Measurements from ENCODE around the gene GOLGA2. TPM values are rescaled to one million over a fixed set of nuclear protein-coding genes. Genes with fewer than 3 reads are reported as not detected.

The GOLGA2 gene
- total RNA-seq, 2 experiments from 2014 or later = 28.2 to 58.2 TPM

DNA sequence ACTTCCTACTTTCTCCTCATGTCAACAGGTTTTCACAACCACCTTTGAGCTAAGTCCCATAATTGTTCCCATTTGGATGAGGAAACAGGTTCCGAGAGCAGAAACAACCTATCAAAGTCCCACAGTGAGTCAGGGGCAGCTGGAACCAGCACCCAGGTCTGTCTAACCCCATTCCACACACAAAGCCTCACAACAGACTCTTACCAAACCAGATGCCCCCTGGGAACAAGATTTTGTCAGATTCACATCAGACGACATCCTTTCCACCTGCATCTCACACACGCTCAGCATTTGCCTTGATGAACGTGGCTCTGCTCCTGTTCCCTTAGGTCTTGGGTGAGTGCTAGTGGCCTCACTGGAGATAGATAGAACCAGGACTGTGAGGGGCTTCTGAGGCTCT is 17.3 kb upstream of the GOLGA2 start:
- H4K20me1 ChIP-seq (ENCODE audit: insufficient read depth, low read length) = no peaks in the 10 kb centered on the region
- CTCF ChIA-PET (ENCODE audit: unreplicated experiment) = no interaction called here
- TF ChIP-seq, protein P1, sequence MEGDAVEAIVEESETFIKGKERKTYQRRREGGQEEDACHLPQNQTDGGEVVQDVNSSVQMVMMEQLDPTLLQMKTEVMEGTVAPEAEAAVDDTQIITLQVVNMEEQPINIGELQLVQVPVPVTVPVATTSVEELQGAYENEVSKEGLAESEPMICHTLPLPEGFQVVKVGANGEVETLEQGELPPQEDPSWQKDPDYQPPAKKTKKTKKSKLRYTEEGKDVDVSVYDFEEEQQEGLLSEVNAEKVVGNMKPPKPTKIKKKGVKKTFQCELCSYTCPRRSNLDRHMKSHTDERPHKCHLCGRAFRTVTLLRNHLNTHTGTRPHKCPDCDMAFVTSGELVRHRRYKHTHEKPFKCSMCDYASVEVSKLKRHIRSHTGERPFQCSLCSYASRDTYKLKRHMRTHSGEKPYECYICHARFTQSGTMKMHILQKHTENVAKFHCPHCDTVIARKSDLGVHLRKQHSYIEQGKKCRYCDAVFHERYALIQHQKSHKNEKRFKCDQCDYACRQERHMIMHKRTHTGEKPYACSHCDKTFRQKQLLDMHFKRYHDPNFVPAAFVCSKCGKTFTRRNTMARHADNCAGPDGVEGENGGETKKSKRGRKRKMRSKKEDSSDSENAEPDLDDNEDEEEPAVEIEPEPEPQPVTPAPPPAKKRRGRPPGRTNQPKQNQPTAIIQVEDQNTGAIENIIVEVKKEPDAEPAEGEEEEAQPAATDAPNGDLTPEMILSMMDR (conservative IDR thresholded peaks at IDR 0.05; ENCODE audit: low read length) = no peak
- TF ChIP-seq EZH2phosphoT487 (IDR thresholded peaks at IDR 0.05; ENCODE audit: borderline replicate concordance, low read depth, low read length) = no peak
- H3K36me3 ChIP-seq (ENCODE audit: insufficient read depth, low read length) = no peaks in the 10 kb centered on the region
- 0 out of 2 replicates have a peak overlapping the region, but pooled peaks have one; percentile 51 for H2AFZ ChIP-seq (ENCODE audit: low read length)
- H3K4me2 ChIP-seq (ENCODE audit: low read length) = peak overlapping the region; percentile 43
- H3K4me3 ChIP-seq (ENCODE audit: low read depth, low read length, poor library complexity, severe bottlenecking) = no peak overlapping the region
- peak; percentile 58 for DNase-seq (ENCODE audit: low spot score)
- H3K9me2 ChIP-seq (ENCODE audit: insufficient read depth, low read length) = no peaks in the 10 kb centered on the region
- no TSS peak for BruUV-seq (replicated peaks)
- H3K4me1 ChIP-seq (ENCODE audit: insufficient read depth, low read length, poor library complexity, severe bottlenecking) = peaks cover 8% of the 10 kb centered on the region
- intact Hi-C loops (cut with micrococcal nuclease; ENCODE audit: unreplicated experiment) = no loop called here
- no peak overlapping the region for H3K27ac ChIP-seq (ENCODE audit: low read depth, low read length, poor library complexity, severe bottlenecking)
- H3K79me2 ChIP-seq (ENCODE audit: insufficient read depth, low read depth, low read length) = no peaks in the 10 kb centered on the region
- POLR2A ChIA-PET = interaction anchor here (0.6 kb wide), 2 partner anchors 101 to 805 kb away, joined by 3 read pairs; no protein-coding TSS in a partner anchor
- H3K9me3 ChIP-seq (ENCODE audit: low read length) = no peaks in the 10 kb centered on the region

DNA sequence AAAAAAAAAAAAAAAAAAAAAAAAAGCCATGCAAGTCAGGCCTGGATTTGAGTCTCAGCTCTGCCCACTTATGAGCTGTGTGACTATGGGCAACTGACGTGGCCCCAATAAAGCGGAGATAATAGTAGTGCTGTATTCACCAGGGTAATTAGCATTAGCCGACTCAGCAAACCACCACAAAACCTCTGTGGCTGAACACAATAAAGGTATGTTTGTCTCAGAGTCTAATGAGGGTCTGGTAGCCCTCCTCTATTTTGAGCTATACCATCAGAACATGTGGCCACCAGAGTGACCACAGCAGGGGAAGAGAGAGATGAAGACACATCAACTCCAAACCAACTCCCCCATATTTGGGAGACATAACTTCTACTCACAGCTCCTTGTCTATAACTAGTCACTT is 16.2 kb upstream of the GOLGA2 start:
- Histone ChIP-seq H3K36me3 (ENCODE audit: insufficient read depth, low read length) (no peaks in the 10 kb centered on the region), H2AFZ (ENCODE audit: low read length) (no peak overlapping the region), H3K4me1 (ENCODE audit: insufficient read depth, low read length, poor library complexity, severe bottlenecking) (peaks cover 8% of the 10 kb centered on the region), H4K20me1 (ENCODE audit: insufficient read depth, low read length) (no peaks in the 10 kb centered on the region), H3K4me2 (ENCODE audit: low read length) (no peak overlapping the region), H3K9me2 (ENCODE audit: insufficient read depth, low read length) (no peaks in the 10 kb centered on the region), H3K4me3 (ENCODE audit: low read depth, low read length, poor library complexity, severe bottlenecking) (no peak overlapping the region), H3K79me2 (ENCODE audit: insufficient read depth, low read depth, low read length) (no peaks in the 10 kb centered on the region), H3K27ac (ENCODE audit: low read depth, low read length, poor library complexity, severe bottlenecking) (no peak overlapping the region), H3K9me3 (ENCODE audit: low read length) (no peaks in the 10 kb centered on the region)
- BruUV-seq (replicated peaks) = no TSS peak
- CTCF ChIA-PET (ENCODE audit: unreplicated experiment) = interaction anchor here (0.5 kb wide), 1 partner anchor 69 kb away, joined by 11 read pairs; no protein-coding TSS in a partner anchor
- POLR2A ChIA-PET = interaction anchor here (0.7 kb wide), 2 partner anchors 101 to 317 kb away, joined by 4 read pairs; no protein-coding TSS in a partner anchor
- no peak for TF ChIP-seq EZH2phosphoT487 (IDR thresholded peaks at IDR 0.05; ENCODE audit: borderline replicate concordance, low read depth, low read length)
- TF ChIP-seq, protein P1 (conservative IDR thresholded peaks at IDR 0.05; ENCODE audit: low read length) = no peak
- intact Hi-C loops (cut with micrococcal nuclease; ENCODE audit: unreplicated experiment) = no loop called here
- no peak for DNase-seq (ENCODE audit: low spot score)

DNA sequence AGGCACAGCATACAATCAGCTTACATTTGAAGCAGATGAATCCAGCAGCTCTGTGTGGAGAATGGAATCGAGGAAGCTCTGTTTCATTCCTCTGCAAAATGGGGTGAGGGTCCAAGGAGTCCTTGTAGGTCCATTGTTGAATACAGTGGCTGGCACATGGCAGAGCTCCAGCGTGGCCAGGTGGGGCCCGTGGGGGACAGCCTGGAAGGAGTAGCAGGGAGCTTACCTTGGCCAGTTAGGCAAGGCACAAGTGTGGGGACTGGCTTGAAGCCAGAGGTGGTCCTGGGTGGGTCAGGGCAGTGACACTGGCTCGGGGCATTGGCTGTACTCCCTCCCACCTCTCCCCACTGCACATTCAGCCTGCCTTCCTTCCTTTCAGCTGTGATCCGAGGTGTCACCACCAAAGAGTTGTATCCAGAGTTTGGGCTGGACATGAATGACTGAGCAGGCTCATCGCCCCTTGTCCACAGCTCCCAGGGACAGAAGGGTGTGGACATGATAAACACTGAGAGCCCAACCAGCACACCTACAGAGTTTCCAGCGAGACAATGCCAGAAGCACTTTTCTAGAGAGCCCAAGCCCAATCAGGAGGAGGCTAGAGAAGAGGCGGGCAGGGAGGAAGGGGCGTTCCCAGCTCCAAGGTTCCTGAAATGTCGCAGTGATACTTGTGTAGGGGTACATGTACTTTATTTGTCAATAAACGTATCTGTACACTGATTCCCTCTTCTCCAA is 12.6 kb upstream of the GOLGA2 start:
- H2AFZ ChIP-seq (ENCODE audit: low read length) = no peak overlapping the region
- no peaks in the 10 kb centered on the region for H3K9me2 ChIP-seq (ENCODE audit: insufficient read depth, low read length)
- POLR2A ChIA-PET = interaction anchor here (0.5 to 0.6 kb wide), 2 partner anchors 310 to 455 kb away, joined by 5 read pairs; no protein-coding TSS in a partner anchor
- DNase-seq (ENCODE audit: low spot score) = no peak
- H3K4me1 ChIP-seq (ENCODE audit: insufficient read depth, low read length, poor library complexity, severe bottlenecking) = peaks cover 21% of the 10 kb centered on the region
- no TSS peak for BruUV-seq (replicated peaks)
- no peaks in the 10 kb centered on the region for H4K20me1 ChIP-seq (ENCODE audit: insufficient read depth, low read length)
- H3K4me3 ChIP-seq (ENCODE audit: low read depth, low read length, poor library complexity, severe bottlenecking) = no peak overlapping the region
- CTCF ChIA-PET (ENCODE audit: unreplicated experiment) = no interaction called here
- H3K79me2 ChIP-seq (ENCODE audit: insufficient read depth, low read depth, low read length) = no peaks in the 10 kb centered on the region
- no peak overlapping the region for H3K27ac ChIP-seq (ENCODE audit: low read depth, low read length, poor library complexity, severe bottlenecking)
- H3K36me3 ChIP-seq (ENCODE audit: insufficient read depth, low read length) = no peaks in the 10 kb centered on the region
- no peak overlapping the region for H3K4me2 ChIP-seq (ENCODE audit: low read length)
- intact Hi-C loops (cut with micrococcal nuclease; ENCODE audit: unreplicated experiment) = no loop called here
- TF ChIP-seq, protein P1 (conservative IDR thresholded peaks at IDR 0.05; ENCODE audit: low read length) = no peak
- TF ChIP-seq EZH2phosphoT487 (IDR thresholded peaks at IDR 0.05; ENCODE audit: borderline replicate concordance, low read depth, low read length) = no peak
- H3K9me3 ChIP-seq (ENCODE audit: low read length) = no peaks in the 10 kb centered on the region

Data from OCI-LY7 (cell line).